Tongue (tissue), 2 donors: Measurements from ENCODE around the gene ENO4. TPM values are rescaled to one million over a fixed set of nuclear protein-coding genes. Genes with fewer than 3 reads are reported as not detected.

Source experiments
- DNase-seq: peaks from one replicate; pipeline ENCODE4 v3.0.0-alpha.2; 2015
- total RNA-seq: library from RNA; depleted of rRNA; stranded (reverse); fragments of >200 nt; gene quantifications from one replicate; pipeline ENCODE4 v1.2.3, GENCODE V29; 2014

Gene ENO4
- total RNA-seq, 1 donor from 2014 or later, result 0.31 TPM

- peak; percentile 49 for DNase-seq
These were observed 19.4 kb downstream of the ENO4 start for GRCh38 chr10:116868722-116869121.

GRCh38 chr10:116870949-116871348, 21.6 kb downstream of the ENO4 start:
- no peak for DNase-seq

- no peak for DNase-seq
These were observed 23.8 kb downstream of the ENO4 start for GRCh38 chr10:116873134-116873533.

- no peak for DNase-seq
These were observed 26.6 kb downstream of the ENO4 start for GRCh38 chr10:116875897-116876296.

- DNase-seq, result no peak
These were observed 28.1 kb downstream of the ENO4 start for GRCh38 chr10:116877391-116877790.

GRCh38 chr10:116878123-116878522, 28.8 kb downstream of the ENO4 start:
- no peak for DNase-seq

GRCh38 chr10:116879817-116880216, 30.5 kb downstream of the ENO4 start:
- DNase-seq, result no peak

GRCh38 chr10:116880716-116881482, 31.6 kb downstream of the ENO4 start:
- DNase-seq, result peak; percentile 54

GRCh38 chr10:116882639-116883038, 33.3 kb downstream of the ENO4 start:
- no peak for DNase-seq

- DNase-seq, result no peak
These were observed 37.5 kb downstream of the ENO4 start for GRCh38 chr10:116886772-116887171.

GRCh38 chr10:116888380-116889055, 39.2 kb downstream of the ENO4 start:
- DNase-seq, result peak; percentile 39

- DNase-seq, result no peak
These were observed 39.8 kb downstream of the ENO4 start for GRCh38 chr10:116889066-116889465.

GRCh38 chr10:116891208-116891607, 41.9 kb downstream of the ENO4 start:
- peak; percentile 93 for DNase-seq

GRCh38 chr10:116892907-116893685, 43.8 kb downstream of the ENO4 start:
- DNase-seq, result peak; percentile 58

- no peak for DNase-seq
These were observed 44.4 kb downstream of the ENO4 start for GRCh38 chr10:116893686-116894037.

GRCh38 chr10:116899626-116900025, 50.3 kb downstream of the ENO4 start:
- DNase-seq, result no peak

GRCh38 chr10:116905845-116906210, 56.5 kb downstream of the ENO4 start:
- DNase-seq, result no peak

- no peak for DNase-seq
These were observed 58.1 kb downstream of the ENO4 start for GRCh38 chr10:116907245-116907987.

- DNase-seq, result no peak
These were observed 60.0 kb downstream of the ENO4 start for GRCh38 chr10:116909307-116909706.

GRCh38 chr10:116910910-116911309, 61.6 kb downstream of the ENO4 start:
- peak; percentile 64 for DNase-seq

GRCh38 chr10:116912162-116912561, 62.9 kb downstream of the ENO4 start:
- DNase-seq, result peak; percentile 18

- DNase-seq, result peak; percentile 82
These were observed 64.4 kb downstream of the ENO4 start for GRCh38 chr10:116913695-116914094.
